Stromal cell of bone marrow (primary cell): ENCODE measurements around the gene CIB4.
"Not testable (repeated sequence)": the region's sequence is repeated elsewhere in the genome, so short reads cannot be mapped to it uniquely, and the experiment has no call there.

Experiments used
- DNase-seq: peaks from one replicate; pipeline ENCODE4 v3.0.0-alpha.2; 2012; ENCODE audit warnings: low read depth

The CIB4 gene

GRCh38 chr2:26568076-26568890 is 72.9 kb downstream of the CIB4 start:
- no peak for DNase-seq

GRCh38 chr2:26567534-26567933 is 73.6 kb downstream of the CIB4 start:
- no peak for DNase-seq

GRCh38 chr2:26566731-26567130 is 74.4 kb downstream of the CIB4 start:
- DNase-seq: not testable (repeated sequence)

GRCh38 chr2:26566081-26566375 is 75.1 kb downstream of the CIB4 start:
- DNase-seq: no peak

GRCh38 chr2:26564121-26564644 is 77.0 kb downstream of the CIB4 start:
- DNase-seq: no peak

DNA sequence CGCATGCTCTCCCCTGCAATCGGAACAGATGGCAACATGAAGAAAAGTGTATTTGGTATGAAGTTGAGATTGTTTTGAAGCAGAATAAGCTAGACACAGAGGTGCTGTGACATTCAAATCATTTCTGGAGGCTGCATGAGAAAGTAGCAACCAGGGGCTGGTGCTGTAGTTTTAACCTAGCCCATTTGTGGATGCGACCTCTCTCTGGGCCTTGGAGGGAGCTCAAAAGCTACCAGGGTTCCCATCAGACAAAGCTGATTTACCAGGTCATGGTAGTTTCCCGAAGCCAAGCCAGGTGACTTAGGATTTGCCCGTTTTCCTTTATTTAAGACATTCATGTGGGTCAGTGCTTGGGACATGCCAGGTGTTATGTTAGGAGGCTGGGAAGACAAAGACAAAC is 77.5 kb downstream of the CIB4 start:
- no peak for DNase-seq

GRCh38 chr2:26562811-26563645 is 78.1 kb downstream of the CIB4 start:
- DNase-seq: peak; percentile 19

DNA sequence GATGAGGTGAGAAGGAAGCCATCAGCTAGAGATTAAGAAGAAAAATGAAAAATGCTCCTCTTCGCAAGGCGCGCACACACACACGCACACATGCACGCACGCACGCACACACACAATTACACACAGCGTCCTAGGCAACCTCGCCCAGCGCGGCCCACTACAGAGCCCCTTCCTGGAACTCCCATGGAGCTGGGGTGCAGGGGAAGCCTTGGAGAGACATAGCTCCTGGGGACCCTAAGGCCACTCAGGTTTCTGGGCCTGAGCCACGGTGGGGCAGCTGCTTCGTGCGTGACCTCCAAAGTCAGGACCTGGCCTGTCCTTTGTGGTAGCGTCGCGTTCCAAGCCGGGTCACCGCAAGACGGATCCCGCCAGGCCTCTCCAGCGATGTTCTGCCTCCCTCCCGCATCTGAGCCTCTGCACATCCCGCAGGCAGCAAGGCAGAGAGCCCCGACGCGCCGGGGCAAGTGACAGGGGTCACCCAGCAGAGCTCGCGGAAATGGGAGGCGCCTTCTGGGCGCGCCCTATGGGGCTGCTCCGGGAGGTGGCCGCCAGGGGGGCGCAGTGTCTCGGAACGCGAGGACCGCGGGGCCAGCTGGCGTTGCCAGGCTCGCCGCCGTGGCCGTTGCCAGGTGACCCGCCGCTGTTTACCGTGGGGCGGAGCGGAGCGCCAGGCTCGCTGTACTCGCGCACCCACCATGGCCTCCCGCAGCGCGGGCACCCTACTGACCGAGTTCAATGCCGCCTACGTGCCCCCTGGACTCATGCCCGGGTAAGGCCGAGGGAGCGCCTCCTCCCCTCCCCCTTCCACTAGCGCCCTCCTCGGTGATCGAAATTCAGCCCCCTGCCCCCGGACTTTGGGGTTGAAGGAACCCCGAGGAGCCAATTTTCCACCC is 79.0 kb downstream of the CIB4 start:
- no peak for DNase-seq

- no peak for DNase-seq
Observed at GRCh38 chr2:26561376-26561775, 79.8 kb downstream of the CIB4 start.

- DNase-seq: no peak
Observed at GRCh38 chr2:26560892-26561291, 80.3 kb downstream of the CIB4 start.

DNA sequence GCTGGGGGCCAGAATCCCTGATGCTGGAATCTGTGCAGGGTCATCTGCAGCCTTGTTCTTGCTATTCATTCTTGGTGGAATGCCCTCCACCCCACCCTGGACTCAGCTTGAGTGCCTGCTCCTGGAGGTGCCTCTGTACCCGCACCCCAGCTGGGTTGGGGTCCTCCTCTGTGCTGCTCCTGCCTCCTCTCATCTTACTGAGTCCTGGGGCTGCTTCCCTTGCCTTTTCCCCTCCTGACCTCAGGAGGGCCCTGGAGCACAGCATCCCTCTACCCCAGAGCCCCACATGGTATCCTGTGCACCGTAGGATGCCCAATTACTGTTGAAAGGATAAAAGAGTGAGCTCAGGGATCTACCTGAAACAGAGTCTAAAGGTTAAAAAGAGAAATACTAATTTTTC is 81.6 kb downstream of the CIB4 start:
- no peak for DNase-seq

DNA sequence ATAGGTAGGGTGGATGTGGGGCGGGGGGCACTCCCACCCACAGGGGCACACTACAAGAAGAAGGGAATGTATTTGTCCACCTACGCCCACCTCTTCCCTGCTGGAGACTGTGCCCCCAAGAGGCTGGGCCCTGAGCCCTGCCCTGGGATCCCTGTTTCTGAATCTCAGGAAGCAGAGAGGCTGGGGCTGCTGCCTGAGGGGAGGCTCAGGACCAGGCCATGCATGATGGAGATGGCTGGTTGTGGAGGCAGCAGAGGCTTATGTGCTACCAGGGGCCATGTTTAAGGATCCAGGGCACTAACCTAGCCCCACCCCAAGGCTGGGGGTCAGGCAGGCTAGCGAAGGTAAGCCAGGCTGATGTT is 82.1 kb downstream of the CIB4 start:
- no peak for DNase-seq

GRCh38 chr2:26558271-26559043 is 82.7 kb downstream of the CIB4 start:
- no peak for DNase-seq

DNA sequence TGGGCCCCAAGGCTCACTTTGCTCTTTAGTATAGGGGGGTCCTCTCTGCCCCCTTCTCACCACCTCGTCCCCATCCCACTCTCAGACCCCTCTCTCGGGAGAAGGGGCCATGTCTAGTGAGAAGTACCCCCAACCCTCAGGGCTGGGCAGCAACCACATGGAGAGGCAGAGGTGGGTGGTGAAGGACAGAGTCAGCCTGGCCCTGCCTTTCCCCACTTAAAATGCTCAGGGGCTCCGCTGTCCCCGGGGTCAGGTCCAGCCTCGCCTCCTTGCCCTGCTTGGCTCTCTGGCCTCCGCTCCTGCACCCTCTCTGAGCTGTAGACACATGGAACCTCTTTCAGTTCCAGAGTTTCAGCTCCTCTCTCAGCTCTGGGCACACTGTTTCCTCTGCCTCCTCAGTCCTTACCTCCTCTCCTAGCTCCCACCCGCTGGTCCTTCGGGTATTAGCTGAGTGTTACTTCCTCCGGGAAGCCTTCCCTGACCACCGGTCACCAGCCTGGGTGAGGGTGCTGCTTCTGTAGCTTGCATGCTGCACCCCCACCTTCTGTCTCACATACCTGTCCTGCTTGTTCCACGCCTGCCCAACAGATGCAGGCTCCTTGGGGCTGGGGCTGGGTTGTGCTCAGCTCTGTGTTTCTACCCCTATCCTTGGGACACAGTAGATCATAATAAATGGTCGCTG is 83.8 kb downstream of the CIB4 start:
- no peak for DNase-seq

DNA sequence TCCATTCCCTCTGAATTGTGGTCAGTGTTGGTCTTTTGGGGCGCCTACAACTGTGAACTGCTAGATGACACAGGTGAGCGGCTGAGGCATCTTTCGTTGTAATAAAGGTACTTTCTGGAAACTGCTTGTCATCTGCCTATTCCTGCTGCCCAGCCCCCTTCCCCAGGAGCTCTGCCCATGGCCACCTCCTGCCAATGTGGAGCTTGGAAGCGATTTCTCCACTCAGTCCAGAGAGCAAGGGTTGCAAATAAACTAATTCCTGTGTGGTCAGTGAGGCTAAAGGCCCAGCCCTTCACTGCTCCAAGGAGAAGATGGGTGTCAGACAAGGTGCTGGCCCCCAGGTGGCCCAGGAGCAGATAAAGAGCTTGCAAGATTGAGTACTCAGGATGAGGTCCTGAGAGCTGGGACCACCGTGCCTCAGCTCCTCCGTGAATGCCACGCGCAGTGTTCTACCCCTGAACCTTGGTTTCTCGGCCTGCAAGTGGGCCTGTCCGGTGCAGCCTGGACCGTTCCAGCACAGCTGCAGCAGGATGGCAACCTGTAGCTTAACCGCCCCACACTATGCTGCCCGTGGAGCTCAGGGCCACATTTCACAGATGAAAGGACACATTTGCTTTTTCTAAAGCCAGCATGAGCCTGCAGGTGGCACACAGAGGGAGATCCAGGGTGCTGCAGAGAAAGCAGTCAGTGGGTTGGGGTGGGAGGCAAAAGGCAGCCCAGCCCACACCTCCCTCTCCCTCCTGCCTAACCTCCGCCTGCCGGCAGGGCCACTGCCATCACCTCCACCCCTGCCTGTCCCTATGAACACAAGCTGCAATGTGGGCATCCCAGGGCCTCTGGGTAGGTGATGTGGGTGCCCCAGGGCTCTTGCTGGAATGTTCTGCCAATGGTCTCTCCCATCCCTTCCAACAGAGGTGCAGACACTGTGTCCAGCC is 84.6 kb downstream of the CIB4 start:
- DNase-seq: no peak

DNA sequence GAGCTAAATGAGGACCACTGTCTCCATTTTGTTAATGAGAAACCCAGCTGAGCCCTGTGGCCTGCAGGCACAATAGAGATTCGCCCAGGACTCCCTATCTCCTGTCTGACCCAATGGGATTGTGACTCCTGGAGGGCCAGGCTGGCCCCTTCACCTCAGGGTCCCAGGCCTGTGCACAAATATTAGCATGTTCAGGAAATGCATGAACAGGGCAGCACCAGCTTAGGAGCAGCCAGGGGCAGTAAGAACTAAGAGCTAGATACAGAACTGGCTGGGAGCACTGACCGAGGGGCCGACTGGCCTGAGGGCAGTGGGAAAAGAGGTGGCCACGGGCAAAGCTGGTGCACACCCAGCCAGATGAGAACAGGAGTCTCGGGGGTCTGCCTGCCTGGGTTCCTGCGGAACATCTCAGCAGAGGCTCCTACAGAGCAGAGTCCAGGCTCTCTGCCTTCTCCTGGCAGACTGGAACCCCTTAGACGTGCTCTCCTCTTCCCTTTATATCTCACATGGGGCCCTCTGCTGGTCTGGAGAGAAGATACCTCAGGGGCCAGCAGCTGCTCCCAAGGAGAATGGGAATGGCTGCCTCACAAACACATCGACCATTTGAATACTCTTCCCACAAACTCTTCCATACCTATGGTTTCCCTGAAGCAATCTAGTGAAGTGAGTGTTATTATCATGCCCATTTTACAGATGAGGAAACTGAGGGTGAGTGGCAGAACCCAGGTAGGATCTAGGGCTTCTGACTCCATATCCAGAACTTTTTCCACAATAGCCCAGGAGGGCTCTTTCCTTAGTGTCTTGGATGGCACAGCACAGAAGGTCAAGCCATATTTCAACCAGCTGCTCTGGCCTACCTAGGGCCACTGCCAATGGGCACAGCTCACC is 85.7 kb downstream of the CIB4 start:
- DNase-seq: no peak

DNA sequence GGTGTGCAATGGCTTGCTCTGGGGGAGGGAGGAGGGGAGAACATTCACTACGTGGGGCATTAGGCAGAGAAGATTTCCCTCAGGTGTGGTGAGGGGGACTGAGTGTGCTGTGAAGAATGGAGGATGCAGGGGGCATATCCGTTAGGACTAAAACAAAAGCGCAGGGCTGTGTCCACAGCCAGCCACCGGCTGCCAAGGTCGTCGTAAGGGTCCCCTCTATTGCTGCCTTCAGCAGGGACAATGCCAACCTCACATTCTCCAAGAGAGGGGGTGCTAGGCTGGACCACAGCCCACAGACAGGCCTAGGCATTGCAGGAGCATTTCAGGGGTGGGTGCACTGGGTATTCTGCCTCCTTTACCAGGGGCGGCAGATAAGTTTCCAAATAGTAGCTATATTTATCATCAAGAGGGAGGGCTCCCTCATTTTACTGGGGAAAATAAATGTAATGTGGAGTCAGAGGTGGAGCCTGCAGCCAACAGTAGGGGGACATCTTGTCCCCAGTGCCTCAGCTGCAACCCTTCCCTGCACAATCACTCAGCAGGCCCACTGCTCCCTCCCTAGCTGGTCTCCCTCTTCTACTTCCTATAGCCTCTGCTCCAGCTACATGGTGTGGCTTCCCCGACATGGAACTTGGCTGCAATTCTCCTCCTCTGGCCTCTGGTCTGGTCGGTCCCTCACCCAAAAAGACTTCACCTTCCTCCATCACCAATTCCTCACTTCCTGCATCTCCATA is 88.4 kb downstream of the CIB4 start:
- DNase-seq: no peak
